Thyroid gland (tissue), 4 donors: ENCODE measurements around the gene RAB6A.

ENCODE experiments used
- POLR2A ChIP-seq, 2 donors: fragments of 450-650 bp; IDR thresholded peaks; one replicate each; pipeline ENCODE4 v1.6.1; 2017; ENCODE audit warnings: antibody characterized with exemption in 2 of 2, mild to moderate bottlenecking in 2 of 2, moderate library complexity in 1 of 2
- TF ChIP-seq, protein P1 (sequence below), 6 experiments: fragments of 200-600 bp in 3 of 6; fragments of 450-650 bp in 3 of 6; sonication (generic) in 3 of 6; IDR thresholded peaks; one replicate each; pipeline ENCODE4 v1.5.1; 2016 to 2019; ENCODE audit warnings: antibody characterized with exemption in 6 of 6, mild to moderate bottlenecking in 2 of 6, inconsistent platforms in 1 of 6, moderate library complexity in 1 of 6

GRCh38 chr11:73654482-73655021, 106.3 kb downstream of the RAB6A start:
- TF ChIP-seq, protein P1, sequence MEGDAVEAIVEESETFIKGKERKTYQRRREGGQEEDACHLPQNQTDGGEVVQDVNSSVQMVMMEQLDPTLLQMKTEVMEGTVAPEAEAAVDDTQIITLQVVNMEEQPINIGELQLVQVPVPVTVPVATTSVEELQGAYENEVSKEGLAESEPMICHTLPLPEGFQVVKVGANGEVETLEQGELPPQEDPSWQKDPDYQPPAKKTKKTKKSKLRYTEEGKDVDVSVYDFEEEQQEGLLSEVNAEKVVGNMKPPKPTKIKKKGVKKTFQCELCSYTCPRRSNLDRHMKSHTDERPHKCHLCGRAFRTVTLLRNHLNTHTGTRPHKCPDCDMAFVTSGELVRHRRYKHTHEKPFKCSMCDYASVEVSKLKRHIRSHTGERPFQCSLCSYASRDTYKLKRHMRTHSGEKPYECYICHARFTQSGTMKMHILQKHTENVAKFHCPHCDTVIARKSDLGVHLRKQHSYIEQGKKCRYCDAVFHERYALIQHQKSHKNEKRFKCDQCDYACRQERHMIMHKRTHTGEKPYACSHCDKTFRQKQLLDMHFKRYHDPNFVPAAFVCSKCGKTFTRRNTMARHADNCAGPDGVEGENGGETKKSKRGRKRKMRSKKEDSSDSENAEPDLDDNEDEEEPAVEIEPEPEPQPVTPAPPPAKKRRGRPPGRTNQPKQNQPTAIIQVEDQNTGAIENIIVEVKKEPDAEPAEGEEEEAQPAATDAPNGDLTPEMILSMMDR (IDR thresholded peaks at IDR 0.05): no peak
- TF ChIP-seq POLR2A (IDR thresholded peaks at IDR 0.05): no peak
